Muscle of arm (tissue), 12 donors: ENCODE data around the gene HES1. TPM values are rescaled to one million over a fixed set of nuclear protein-coding genes. Genes with fewer than 3 reads are reported as not detected.

Experiments used
- polyA plus RNA-seq, 12 donors: library from polyadenylated mRNA; unstranded; fragments of 120-200 nt; gene quantifications; one replicate each; pipeline ENCODE4 v1.2.1, GENCODE V29; 2013; ENCODE audit not compliant: insufficient read length in 12 of 12

HES1 gene
- polyA plus RNA-seq, 12 donors, result 19.0 to 39.6 (median 27.7) TPM; not detected in 1

Other genes with a start within 250 kb of the HES1 start
- under 1 TPM in 6 of 12 donors, not detected in 6; 0.07 to 0.32 (median 0.09) TPM for gene CPN2, start 215.2 kb downstream of the HES1 start, polyA plus RNA-seq
- gene LRRC15, start 233.6 kb downstream of the HES1 start, polyA plus RNA-seq, result 1 to 10 TPM in 1 of 12 donors, under 1 TPM in 9, not detected in 2; 0.08 to 1.1 (median 0.38) TPM